CD4-positive, alpha-beta T cell treated with Interleukin-6 at 100 ng/mL for 8 hours (primary cell): ENCODE data around the gene ARTN.

Source experiments
- DNase-seq: peaks from one replicate; pipeline ENCODE4 v3.0.0-alpha.2; 2020; ENCODE audit warnings: mixed read lengths, low spot score

ARTN gene

GRCh38 chr1:43985984-43986595 lies 52.5 kb downstream of the ARTN start:
- no peak for DNase-seq

- no peak for DNase-seq
Observed at GRCh38 chr1:43986712-43987111, 53.1 kb downstream of the ARTN start.
